Caco-2 (cell line): Measurements from ENCODE around the gene LPCAT4. TPM values are rescaled to one million over a fixed set of nuclear protein-coding genes. Genes with fewer than 3 reads are reported as not detected.

ENCODE experiments used
- BruUV-seq: library from RNA; stranded (reverse); fragments of 400-500 nt; replicated peaks from 2 replicates; lab custom pipeline; 2021; lab: Mats Ljungman, UMichigan
- CTCF ChIA-PET: fragments of 300-600 bp; sonication (Branson Sonifier 250); formaldehyde crosslinking; loops from one replicate; lab custom pipeline; 2022; ENCODE audit warnings: antibody characterized with exemption; lab: Charles Lee
- POLR2A ChIA-PET: fragments of 300-600 bp; sonication (Branson Sonifier 250); formaldehyde crosslinking; loops from one replicate; lab custom pipeline; 2022; ENCODE audit warnings: antibody characterized with exemption; lab: Charles Lee
- DNase-seq, 2 experiments: peaks; one replicate each; pipeline versions ENCODE4 v3.0.0 to v3.0.0-alpha.2; 2020 to 2022
- H3K27me3 ChIP-seq: replicated peaks from 2 replicates; pipeline ENCODE4 v1.6.0; 2011; ENCODE audit warnings: low read length; ENCODE audit not compliant: control insufficient read depth, insufficient read depth
- H3K36me3 ChIP-seq: 2 replicates; pipeline ENCODE4 v1.5.1; 2011; ENCODE audit warnings: low read length; ENCODE audit not compliant: control insufficient read depth, insufficient read depth
- H3K4me1 ChIP-seq: fragments of 250-450 bp; sonication (Bioruptor Pico); 2 replicates; pipeline ENCODE4 v1.5.1; 2020; ENCODE audit warnings: mild to moderate bottlenecking
- H3K4me3 ChIP-seq: 2 replicates; pipeline ENCODE4 v1.5.1; 2011; ENCODE audit warnings: low read depth, mild to moderate bottlenecking, control low read depth, low read length
- H3K9me3 ChIP-seq: fragments of 250-450 bp; sonication (Bioruptor Pico); 2 replicates; pipeline ENCODE4 v1.5.1; 2020; ENCODE audit warnings: mild to moderate bottlenecking, moderate library complexity
- H3K27ac Mint-ChIP-seq: one replicate; pipeline ENCODE4 v1.8.0; 2022; ENCODE audit warnings: mixed read lengths; ENCODE audit not compliant: unreplicated experiment
- H3K27me3 Mint-ChIP-seq: one replicate; pipeline ENCODE4 v1.8.0; 2022; ENCODE audit warnings: mixed read lengths; ENCODE audit not compliant: insufficient read depth, unreplicated experiment
- H3K36me3 Mint-ChIP-seq: one replicate; pipeline ENCODE4 v1.8.0; 2022; ENCODE audit warnings: mild to moderate bottlenecking, mixed read lengths; ENCODE audit not compliant: insufficient read depth, unreplicated experiment
- H3K4me1 Mint-ChIP-seq: one replicate; pipeline ENCODE4 v1.8.0; 2022; ENCODE audit warnings: low read depth, mixed read lengths; ENCODE audit not compliant: unreplicated experiment
- H3K4me3 Mint-ChIP-seq: one replicate; pipeline ENCODE4 v1.8.0; 2022; ENCODE audit warnings: mild to moderate bottlenecking, moderate library complexity, mixed read lengths; ENCODE audit not compliant: unreplicated experiment
- H3K9me3 Mint-ChIP-seq: one replicate; pipeline ENCODE4 v1.8.0; 2022; ENCODE audit warnings: mixed read lengths; ENCODE audit not compliant: unreplicated experiment
- CTCF ChIP-seq, 2 experiments: fragments of 200-600 bp in 1 of 2; IDR thresholded peaks; 1 replicate in 1 of 2; 2 replicates in 1 of 2; pipeline versions ENCODE4 v1.5.1 to v1.8.0; 2011 to 2022; ENCODE audit warnings: antibody characterized with exemption in 1 of 2, control low read depth in 1 of 2, inconsistent platforms in 1 of 2, low read depth in 1 of 2, low read length in 1 of 2, mild to moderate bottlenecking in 1 of 2, moderate library complexity in 1 of 2; ENCODE audit not compliant: insufficient read depth in 1 of 2, severe bottlenecking in 1 of 2, unreplicated experiment in 1 of 2
- intact Hi-C: fragments of 100-400 bp; cut with micrococcal nuclease; formaldehyde crosslinking; loops from one replicate; pipeline ENCODE4 v1.10.0; 2022; ENCODE audit not compliant: unreplicated experiment
- total RNA-seq: library from RNA; stranded (reverse); gene quantifications from 2 replicates; pipeline ENCODE4 v1.2.3, GENCODE V29; 2022

LPCAT4 gene
- total RNA-seq, 1 experiment from 2014 or later = 37.9 TPM

- BruUV-seq = no TSS peak
- ChIA-PET POLR2A (no interaction called here), CTCF (no interaction called here)
- intact Hi-C loops = no loop called here
- no peak overlapping the region for H3K27ac Mint-ChIP-seq
- no peaks in the 10 kb centered on the region for H3K27me3 Mint-ChIP-seq
- H3K4me3 Mint-ChIP-seq = no peak overlapping the region
- TF ChIP-seq CTCF (IDR thresholded peaks at IDR 0.05; ENCODE audit: insufficient read depth in 1 of 2, low read depth in 1 of 2, low read length in 1 of 2, severe bottlenecking in 1 of 2, unreplicated experiment in 1 of 2) = no peak
- no peaks in the 10 kb centered on the region for H3K36me3 Mint-ChIP-seq
- H3K27me3 ChIP-seq = no peaks in the 10 kb centered on the region
- H3K9me3 ChIP-seq = no peaks in the 10 kb centered on the region
- no peaks in the 10 kb centered on the region for H3K36me3 ChIP-seq
- no peak for DNase-seq
- H3K4me3 ChIP-seq = no peak overlapping the region
- H3K9me3 Mint-ChIP-seq = no peaks in the 10 kb centered on the region
- H3K4me1 Mint-ChIP-seq = peaks cover 5% of the 10 kb centered on the region
- peaks cover 4% of the 10 kb centered on the region; the same call in 1 of the 2 replicates for H3K4me1 ChIP-seq
These were observed 3.6 kb upstream of the LPCAT4 start for GRCh38 chr15:34370643-34371042.

GRCh38 chr15:34370129-34370528 lies 3.1 kb upstream of the LPCAT4 start:
- CTCF ChIA-PET = no interaction called here
- no peak overlapping the region for H3K27ac Mint-ChIP-seq

More at GRCh38 chr15:34370129-34370528, 3.1 kb upstream of the LPCAT4 start:
- peaks cover 5% of the 10 kb centered on the region for H3K4me1 Mint-ChIP-seq
- no peaks in the 10 kb centered on the region for H3K27me3 ChIP-seq
- intact Hi-C loops = no loop called here
- no peaks in the 10 kb centered on the region for H3K27me3 Mint-ChIP-seq
- no peaks in the 10 kb centered on the region for H3K9me3 ChIP-seq
- H3K36me3 Mint-ChIP-seq = no peaks in the 10 kb centered on the region
- H3K36me3 ChIP-seq = no peaks in the 10 kb centered on the region
- TF ChIP-seq CTCF (IDR thresholded peaks at IDR 0.05; ENCODE audit: insufficient read depth in 1 of 2, low read depth in 1 of 2, low read length in 1 of 2, severe bottlenecking in 1 of 2, unreplicated experiment in 1 of 2) = no peak
- POLR2A ChIA-PET = no interaction called here
- no peak for DNase-seq
- no peak overlapping the region for H3K4me3 Mint-ChIP-seq
- H3K4me1 ChIP-seq = peaks cover 8% of the 10 kb centered on the region; the same call in 1 of the 2 replicates
- no TSS peak for BruUV-seq
- no peak overlapping the region for H3K4me3 ChIP-seq
- no peaks in the 10 kb centered on the region for H3K9me3 Mint-ChIP-seq
